GM23338 (cell line): ENCODE results near the gene DCLK2. TPM values are rescaled to one million over a fixed set of nuclear protein-coding genes. Genes with fewer than 3 reads are reported as not detected.

Experiments
- ATAC-seq: fragments of 200-7000 bp; cut with Tn5 transposase; 3 replicates; pipeline ENCODE4 v1.9.1; 2020
- DNase-seq: peaks from one replicate; pipeline ENCODE4 v3.0.0-alpha.2; 2015; ENCODE audit warnings: low spot score
- H2AFZ ChIP-seq: fragments of 200-600 bp; sonication (generic); 2 replicates; pipeline ENCODE4 v1.8.0; 2016; ENCODE audit warnings: antibody characterized with exemption, mild to moderate bottlenecking, moderate library complexity
- H3F3A ChIP-seq: fragments of 200-600 bp; sonication (generic); replicated peaks from 2 replicates; pipeline ENCODE4 v1.8.0; 2017; ENCODE audit warnings: antibody characterized with exemption, mixed run types, low read depth
- H3K27ac ChIP-seq: fragments of 200-600 bp; sonication (generic); 2 replicates; pipeline ENCODE4 v1.6.1; 2016; ENCODE audit warnings: low read depth
- H3K27me3 ChIP-seq: fragments of 200-600 bp; sonication (generic); 2 replicates; pipeline ENCODE4 v1.8.0; 2016; ENCODE audit warnings: mild to moderate bottlenecking, mixed run types, moderate library complexity; ENCODE audit not compliant: insufficient read depth
- H3K36me3 ChIP-seq: fragments of 200-600 bp; sonication (generic); 2 replicates; pipeline ENCODE4 v1.8.0; 2016; ENCODE audit warnings: mild to moderate bottlenecking; ENCODE audit not compliant: insufficient read depth
- H3K4me1 ChIP-seq: fragments of 200-600 bp; sonication (generic); 2 replicates; pipeline ENCODE4 v1.8.0; 2016; ENCODE audit warnings: mild to moderate bottlenecking, moderate library complexity; ENCODE audit not compliant: insufficient read depth
- H3K4me2 ChIP-seq: fragments of 200-600 bp; sonication (generic); 2 replicates; pipeline ENCODE4 v1.7.1; 2017; ENCODE audit warnings: mixed run types
- H3K4me3 ChIP-seq: fragments of 200-600 bp; sonication (generic); 2 replicates; pipeline ENCODE4 v1.6.1; 2016; ENCODE audit warnings: mixed run types
- H3K79me2 ChIP-seq: fragments of 200-600 bp; sonication (generic); replicated peaks from 2 replicates; pipeline ENCODE4 v1.8.0; 2017; ENCODE audit warnings: mild to moderate bottlenecking; ENCODE audit not compliant: insufficient read depth
- H3K9me2 ChIP-seq: fragments of 200-600 bp; sonication (generic); 2 replicates; pipeline ENCODE4 v1.8.0; 2017; ENCODE audit not compliant: insufficient read depth
- H4K20me1 ChIP-seq: fragments of 200-600 bp; sonication (generic); replicated peaks from 2 replicates; pipeline ENCODE4 v1.8.0; 2017; ENCODE audit warnings: mild to moderate bottlenecking; ENCODE audit not compliant: insufficient read depth
- H3K27ac Mint-ChIP-seq: 2 replicates; pipeline ENCODE4 v1.8.0; 2020; ENCODE audit warnings: inconsistent platforms, mild to moderate bottlenecking, moderate library complexity, mixed read lengths
- H3K27me3 Mint-ChIP-seq: 3 replicates; pipeline ENCODE4 v1.8.0; 2022; ENCODE audit warnings: low read depth, mild to moderate bottlenecking, moderate library complexity, mixed read lengths, inconsistent platforms; ENCODE audit not compliant: insufficient read depth, poor library complexity
- H3K36me3 Mint-ChIP-seq: 3 replicates; pipeline ENCODE4 v1.8.0; 2021; ENCODE audit warnings: low read depth, mild to moderate bottlenecking, inconsistent platforms, moderate library complexity, mixed read lengths
- H3K4me1 Mint-ChIP-seq: 3 replicates; pipeline ENCODE4 v1.8.0; 2020; ENCODE audit warnings: mild to moderate bottlenecking, inconsistent platforms, mixed read lengths
- H3K4me3 Mint-ChIP-seq: 3 replicates; pipeline ENCODE4 v1.8.0; 2021; ENCODE audit warnings: moderate library complexity, mild to moderate bottlenecking, inconsistent platforms, mixed read lengths
- H3K9me3 Mint-ChIP-seq: 3 replicates; pipeline ENCODE4 v1.8.0; 2020; ENCODE audit warnings: moderate library complexity, mild to moderate bottlenecking, inconsistent platforms, mixed read lengths
- CREB1 ChIP-seq: fragments of 250-450 bp; sonication (Bioruptor Pico); IDR thresholded peaks from 2 replicates; pipeline ENCODE4 v1.5.0; 2020; ENCODE audit warnings: low read depth, mild to moderate bottlenecking, moderate library complexity
- EZH2phosphoT487 ChIP-seq: fragments of 200-600 bp; sonication (generic); IDR thresholded peaks from one replicate; pipeline ENCODE4 v1.8.1; 2018; ENCODE audit warnings: antibody characterized with exemption; ENCODE audit not compliant: unreplicated experiment
- NANOG ChIP-seq: IDR thresholded peaks from 2 replicates; pipeline ENCODE4 v1.6.1; 2016; ENCODE audit warnings: antibody characterized with exemption, borderline replicate concordance
- POLR2AphosphoS5 ChIP-seq: IDR thresholded peaks from 2 replicates; pipeline ENCODE4 v1.6.1; 2016; ENCODE audit warnings: antibody characterized with exemption, low read depth
- STAT1 ChIP-seq: IDR thresholded peaks from one replicate; pipeline ENCODE4 v1.6.1; 2016; ENCODE audit warnings: antibody characterized with exemption; ENCODE audit not compliant: unreplicated experiment
- ZNF114 ChIP-seq: fragments of 250-450 bp; sonication (Bioruptor Pico); IDR thresholded peaks from 2 replicates; pipeline ENCODE4 v1.5.0; 2020; ENCODE audit warnings: mild to moderate bottlenecking, moderate library complexity
- ZNF331 ChIP-seq: fragments of 250-450 bp; sonication (Bioruptor Pico); IDR thresholded peaks from 2 replicates; pipeline ENCODE4 v1.5.0; 2020; ENCODE audit warnings: low read depth, mild to moderate bottlenecking, moderate library complexity
- polyA plus RNA-seq: library from polyadenylated mRNA; unstranded; fragments of >200 nt; fragmentation: Nextera tagmentation; extraction: Ambion mirVana; gene quantifications from 2 replicates; pipeline ENCODE4 v1.2.1, GENCODE V29; 2016
- total RNA-seq: library from RNA; depleted of rRNA; stranded (reverse); fragments of >200 nt; shearing (Covaris generic); gene quantifications from 2 replicates; pipeline ENCODE4 v1.2.3, GENCODE V29; 2014
- TF ChIP-seq, protein P1 (sequence below), 2 experiments: fragments of 200-600 bp in 1 of 2; sonication (generic) in 1 of 2; conservative IDR thresholded peaks; 2 replicates each; pipeline versions ENCODE4 v1.5.1 to v1.6.1; 2016 to 2017; ENCODE audit warnings: antibody characterized with exemption in 2 of 2, low read depth in 2 of 2, mild to moderate bottlenecking in 2 of 2, moderate library complexity in 1 of 2
- TF ChIP-seq, protein P2 (sequence below): IDR thresholded peaks from 2 replicates; pipeline ENCODE4 v1.6.1; 2016; ENCODE audit warnings: antibody characterized with exemption

Gene DCLK2
- total and polyA plus RNA-seq, 2 experiments from 2014 or later, result 0.49 TPM; not detected in 1

DNA sequence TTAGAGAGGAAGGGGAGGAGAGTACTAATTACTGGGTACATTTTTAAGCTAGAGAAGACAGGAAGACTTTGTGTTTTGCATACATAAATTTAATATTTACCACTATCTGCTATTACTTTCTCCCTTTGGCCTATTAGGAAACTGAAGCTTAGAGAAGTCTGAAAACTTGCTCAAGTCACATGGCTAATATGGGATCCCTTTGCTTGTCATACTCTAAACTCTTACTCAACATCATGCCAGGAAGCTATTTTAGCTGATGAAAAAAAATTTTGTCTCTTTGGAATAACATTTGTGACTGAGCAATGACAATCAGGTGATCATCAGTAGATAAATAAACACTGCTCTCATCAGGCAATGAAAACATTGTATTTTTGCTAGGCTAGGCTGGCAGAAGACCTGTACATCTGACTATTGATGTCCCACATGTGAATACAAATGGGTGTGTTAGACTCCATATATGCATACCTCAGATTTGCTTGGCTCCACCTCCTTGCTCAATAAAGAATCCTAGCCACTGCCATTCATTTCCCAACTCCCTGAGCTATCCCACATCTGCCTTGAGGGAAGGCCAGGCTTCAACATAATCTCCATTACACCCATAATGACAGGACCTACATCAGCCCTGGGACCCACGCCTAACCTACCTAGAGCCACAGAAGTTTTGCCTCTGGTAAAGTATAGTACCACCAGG, 17.0 kb upstream of the DCLK2 start (continued):
- TF ChIP-seq NANOG, result no peak
- TF ChIP-seq, protein P1, sequence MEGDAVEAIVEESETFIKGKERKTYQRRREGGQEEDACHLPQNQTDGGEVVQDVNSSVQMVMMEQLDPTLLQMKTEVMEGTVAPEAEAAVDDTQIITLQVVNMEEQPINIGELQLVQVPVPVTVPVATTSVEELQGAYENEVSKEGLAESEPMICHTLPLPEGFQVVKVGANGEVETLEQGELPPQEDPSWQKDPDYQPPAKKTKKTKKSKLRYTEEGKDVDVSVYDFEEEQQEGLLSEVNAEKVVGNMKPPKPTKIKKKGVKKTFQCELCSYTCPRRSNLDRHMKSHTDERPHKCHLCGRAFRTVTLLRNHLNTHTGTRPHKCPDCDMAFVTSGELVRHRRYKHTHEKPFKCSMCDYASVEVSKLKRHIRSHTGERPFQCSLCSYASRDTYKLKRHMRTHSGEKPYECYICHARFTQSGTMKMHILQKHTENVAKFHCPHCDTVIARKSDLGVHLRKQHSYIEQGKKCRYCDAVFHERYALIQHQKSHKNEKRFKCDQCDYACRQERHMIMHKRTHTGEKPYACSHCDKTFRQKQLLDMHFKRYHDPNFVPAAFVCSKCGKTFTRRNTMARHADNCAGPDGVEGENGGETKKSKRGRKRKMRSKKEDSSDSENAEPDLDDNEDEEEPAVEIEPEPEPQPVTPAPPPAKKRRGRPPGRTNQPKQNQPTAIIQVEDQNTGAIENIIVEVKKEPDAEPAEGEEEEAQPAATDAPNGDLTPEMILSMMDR (conservative IDR thresholded peaks at IDR 0.05; ENCODE audit: low read depth in 2 of 2), result no peak
- no peak for TF ChIP-seq EZH2phosphoT487

DNA sequence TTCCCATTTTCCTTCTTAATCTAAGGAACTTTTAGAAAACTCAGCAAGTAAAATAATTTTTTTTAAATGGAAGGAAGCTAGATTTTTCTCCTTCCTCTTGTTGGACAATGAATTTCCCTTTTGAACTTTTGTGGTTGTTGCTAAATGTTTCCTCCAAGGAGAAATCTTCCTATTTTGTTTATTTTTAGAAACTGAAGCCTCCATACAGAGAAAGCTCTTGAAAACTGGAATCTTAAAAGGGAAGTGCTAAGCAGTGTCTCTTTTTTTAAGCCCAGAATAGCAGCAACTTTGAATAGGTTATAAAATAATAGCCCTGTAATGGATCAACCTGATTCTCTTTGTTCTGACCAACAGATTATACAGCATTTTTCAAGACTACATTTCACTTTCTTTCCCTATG, 15.1 kb upstream of the DCLK2 start:
- H3K79me2 ChIP-seq, result no peaks in the 10 kb centered on the region
- H3F3A ChIP-seq, result no peaks in the 10 kb centered on the region
- TF ChIP-seq STAT1, result no peak
- no peak for TF ChIP-seq ZNF114
- TF ChIP-seq CREB1 (CRISPR knock-in tag), result no peak
- no peak for TF ChIP-seq POLR2AphosphoS5
- TF ChIP-seq, protein P2, sequence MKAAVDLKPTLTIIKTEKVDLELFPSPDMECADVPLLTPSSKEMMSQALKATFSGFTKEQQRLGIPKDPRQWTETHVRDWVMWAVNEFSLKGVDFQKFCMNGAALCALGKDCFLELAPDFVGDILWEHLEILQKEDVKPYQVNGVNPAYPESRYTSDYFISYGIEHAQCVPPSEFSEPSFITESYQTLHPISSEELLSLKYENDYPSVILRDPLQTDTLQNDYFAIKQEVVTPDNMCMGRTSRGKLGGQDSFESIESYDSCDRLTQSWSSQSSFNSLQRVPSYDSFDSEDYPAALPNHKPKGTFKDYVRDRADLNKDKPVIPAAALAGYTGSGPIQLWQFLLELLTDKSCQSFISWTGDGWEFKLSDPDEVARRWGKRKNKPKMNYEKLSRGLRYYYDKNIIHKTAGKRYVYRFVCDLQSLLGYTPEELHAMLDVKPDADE, result no peak
- no peak for TF ChIP-seq NANOG
- TF ChIP-seq, protein P1 (conservative IDR thresholded peaks at IDR 0.05; ENCODE audit: low read depth in 2 of 2), result no peak
- TF ChIP-seq ZNF331 (CRISPR knock-in tag), result no peak
- Mint-ChIP-seq H3K4me1 (no peaks in the 10 kb centered on the region), H3K27ac (no peak overlapping the region), H3K9me3 (no peaks in the 10 kb centered on the region), H3K36me3 (no peaks in the 10 kb centered on the region), H3K27me3 (no peaks in the 10 kb centered on the region), H3K4me3 (no peak overlapping the region)
- no peak overlapping the region for H3K4me3 ChIP-seq
- H3K36me3 ChIP-seq, result no peaks in the 10 kb centered on the region
- H3K4me1 ChIP-seq, result no peaks in the 10 kb centered on the region
- no peaks in the 10 kb centered on the region for H3K27me3 ChIP-seq
- no peak overlapping the region for H3K27ac ChIP-seq
- no peak overlapping the region for H3K4me2 ChIP-seq
- ATAC-seq (no peak), DNase-seq (no peak)
- 0 out of 2 replicates have a peak, but pooled peaks cover 6% of the 10 kb centered on the region for H3K9me2 ChIP-seq
- H2AFZ ChIP-seq, result no peak overlapping the region
- no peaks in the 10 kb centered on the region for H4K20me1 ChIP-seq
